Gastroesophageal sphincter (tissue), 3 donors: ENCODE measurements around the gene GOLPH3.

Source experiments
- CTCF ChIP-seq, 4 experiments: fragments of 200-600 bp in 2 of 4; fragments of 450-650 bp in 2 of 4; sonication (generic) in 1 of 4; IDR thresholded peaks; one replicate each; pipeline ENCODE4 v1.5.1; 2017 to 2019; ENCODE audit warnings: antibody characterized with exemption in 4 of 4, mild to moderate bottlenecking in 2 of 4, moderate library complexity in 2 of 4
- EP300 ChIP-seq: sonication (generic); formaldehyde crosslinking; IDR thresholded peaks from one replicate; pipeline ENCODE4 v1.6.1; 2017; ENCODE audit warnings: antibody characterized with exemption, mild to moderate bottlenecking
- POLR2A ChIP-seq, 2 donors: fragments of 450-650 bp; IDR thresholded peaks; one replicate each; pipeline ENCODE4 v1.6.1; 2017; ENCODE audit warnings: antibody characterized with exemption in 2 of 2, mild to moderate bottlenecking in 2 of 2, moderate library complexity in 1 of 2
- POLR2AphosphoS5 ChIP-seq: sonication (generic); formaldehyde crosslinking; IDR thresholded peaks from one replicate; pipeline ENCODE4 v1.6.1; 2017; ENCODE audit warnings: antibody characterized with exemption

DNA sequence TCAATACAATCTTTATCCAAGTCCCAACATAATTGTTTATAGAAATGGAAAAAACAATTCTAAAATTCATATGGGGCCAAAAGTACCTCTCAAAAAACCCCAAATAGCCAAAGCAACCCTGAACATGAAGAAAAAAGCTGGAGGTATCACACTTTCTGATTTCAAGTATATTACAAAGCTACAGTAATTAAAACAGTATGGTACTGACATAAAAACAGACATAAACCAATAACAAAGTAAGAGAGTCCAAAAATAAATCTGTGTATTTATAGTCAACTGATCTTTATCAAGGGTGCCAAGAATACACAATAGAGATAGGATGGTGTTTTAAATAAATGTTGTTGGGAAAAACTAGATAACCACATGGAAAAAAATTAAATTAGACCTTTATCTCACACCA is 13.6 kb upstream of the GOLPH3 start:
- TF ChIP-seq CTCF (IDR thresholded peaks at IDR 0.05) (no peak), POLR2AphosphoS5 (no peak), POLR2A (IDR thresholded peaks at IDR 0.05) (no peak), EP300 (no peak)
